GM12878 (cell line): ENCODE data around the gene ITGA5. TPM values are rescaled to one million over a fixed set of nuclear protein-coding genes. Genes with fewer than 3 reads are reported as not detected.

Experiments used
- ATAC-seq: fragments of 200-7000 bp; cut with Tn5 transposase; 3 replicates; pipeline ENCODE4 v1.9.1; 2020; ENCODE audit warnings: mild to moderate bottlenecking, moderate library complexity
- BruUV-seq: library from RNA; stranded (reverse); fragments of 400-500 nt; replicated peaks from 2 replicates; lab custom pipeline; 2021; lab: Mats Ljungman, UMichigan
- CTCF ChIA-PET: fragments of 300-600 bp; sonication (Branson Sonifier 250); formaldehyde crosslinking; extraction: SDS; loops from one replicate; lab custom pipeline; 2021; ENCODE audit warnings: inconsistent platforms; lab: Yijun Ruan, JAX
- POLR2A ChIA-PET: fragments of 350-600 bp; formaldehyde crosslinking; extraction: SDS; loops from one replicate; lab custom pipeline; 2021; ENCODE audit warnings: inconsistent platforms; lab: Charles Lee
- RAD21 ChIA-PET: fragments of 300-600 bp; sonication (Branson Sonifier 250); formaldehyde crosslinking; loops from one replicate; lab custom pipeline; 2023; ENCODE audit warnings: antibody characterized with exemption; ENCODE audit not compliant: unreplicated experiment; lab: Charles Lee
- SMC1A ChIA-PET: fragments of 300-600 bp; sonication (Branson Sonifier 250); formaldehyde crosslinking; loops from one replicate; lab custom pipeline; 2023; ENCODE audit not compliant: unreplicated experiment, uncharacterized antibody; lab: Charles Lee
- DNase-seq: peaks from one replicate; pipeline ENCODE4 v3.0.0-alpha.2; 2011; ENCODE audit warnings: low read depth, low spot score
- FAIRE-seq: peaks from 3 replicates; lab custom pipeline; 2011; peaks lifted over from hg19 to GRCh38; lab: Jason Lieb, UNC
- H2AFZ ChIP-seq: 2 replicates; pipeline ENCODE4 v1.6.0; 2011; ENCODE audit warnings: low read depth, low read length, control low read depth; ENCODE audit not compliant: control insufficient read depth
- H3K27ac ChIP-seq: 2 replicates; pipeline ENCODE4 v1.5.1; 2011; ENCODE audit warnings: control low read depth; ENCODE audit not compliant: control insufficient read depth, insufficient read depth
- H3K27me3 ChIP-seq, 2 experiments: replicated peaks in 1 of 2; 2 replicates each; pipeline versions ENCODE4 v1.6.0 to v1.6.1; 2011; ENCODE audit warnings: low read length in 1 of 2; ENCODE audit not compliant: control insufficient read depth in 2 of 2, insufficient read depth in 2 of 2
- H3K36me3 ChIP-seq, 2 experiments: 2 replicates each; pipeline ENCODE4 v1.5.1; 2011; ENCODE audit warnings: low read length in 1 of 2; ENCODE audit not compliant: control insufficient read depth in 2 of 2, insufficient read depth in 2 of 2
- H3K4me1 ChIP-seq: 2 replicates; pipeline ENCODE4 v1.6.1; 2011; ENCODE audit warnings: mild to moderate bottlenecking, low read length, moderate library complexity, mixed read lengths; ENCODE audit not compliant: control insufficient read depth, insufficient read depth
- H3K4me2 ChIP-seq: 2 replicates; pipeline ENCODE4 v1.6.0; 2011; ENCODE audit warnings: control low read depth; ENCODE audit not compliant: control insufficient read depth, insufficient read depth
- H3K4me3 ChIP-seq: fragments of 200-600 bp; sonication (generic); 2 replicates; pipeline ENCODE4 v1.5.1; 2016
- H3K79me2 ChIP-seq: 2 replicates; pipeline ENCODE4 v1.6.0; 2011; ENCODE audit warnings: low read length; ENCODE audit not compliant: control insufficient read depth, insufficient read depth
- H3K9ac ChIP-seq: 2 replicates; pipeline ENCODE4 v1.8.0; 2011; ENCODE audit warnings: low read length, control low read depth, mixed read lengths; ENCODE audit not compliant: control insufficient read depth, insufficient read depth
- H3K9me3 ChIP-seq: replicated peaks from 3 replicates; pipeline ENCODE4 v1.5.1; 2011; ENCODE audit warnings: mild to moderate bottlenecking, low read length; ENCODE audit not compliant: control insufficient read depth, insufficient read depth
- H4K20me1 ChIP-seq: 2 replicates; pipeline ENCODE4 v1.6.0; 2011; ENCODE audit not compliant: control insufficient read depth, insufficient read depth
- ATF3 ChIP-seq: IDR thresholded peaks from 2 replicates; pipeline ENCODE4 v1.6.1; 2011; ENCODE audit warnings: low read depth, mild to moderate bottlenecking, low read length, moderate library complexity, borderline replicate concordance; ENCODE audit errors: extremely low read depth
- BMI1 ChIP-seq: fragments of 450-650 bp; IDR thresholded peaks from 2 replicates; pipeline ENCODE4 v1.6.1; 2016; ENCODE audit warnings: mild to moderate bottlenecking, moderate library complexity, borderline replicate concordance
- CBX5 ChIP-seq: sonication (generic); IDR thresholded peaks from 2 replicates; pipeline ENCODE4 v1.6.1; 2016; ENCODE audit warnings: low read depth, moderate library complexity, mild to moderate bottlenecking, inconsistent platforms
- CHD1 ChIP-seq: IDR thresholded peaks from 2 replicates; pipeline ENCODE4 v1.6.1; 2012; ENCODE audit warnings: low read depth, low read length, improper control_type of control experiment
- CTCF ChIP-seq, 3 experiments: IDR thresholded peaks in 2 of 3; conservative IDR thresholded peaks in 1 of 3; 2 replicates each; pipeline ENCODE4 v1.5.1; 2011; ENCODE audit warnings: low read depth in 3 of 3, low read length in 3 of 3, mild to moderate bottlenecking in 3 of 3, control low read depth in 2 of 3, moderate library complexity in 2 of 3, inconsistent platforms in 1 of 3, mixed read lengths in 1 of 3; ENCODE audit not compliant: control insufficient read depth in 2 of 3, insufficient read depth in 1 of 3; ENCODE audit errors: extremely low read depth in 1 of 3
- IKZF1 ChIP-seq: fragments of 450-650 bp; conservative IDR thresholded peaks from 2 replicates; pipeline ENCODE4 v1.6.1; 2017; ENCODE audit warnings: antibody characterized with exemption, mild to moderate bottlenecking
- MYB ChIP-seq: fragments of 150-350 bp; IDR thresholded peaks from 2 replicates; pipeline ENCODE4 v1.6.1; 2014; ENCODE audit warnings: mild to moderate bottlenecking, low read depth, low read length, borderline replicate concordance
- PAX5 ChIP-seq: IDR thresholded peaks from 2 replicates; pipeline ENCODE4 v1.6.1; 2011; ENCODE audit warnings: low read depth, low read length, borderline replicate concordance
- RFX5 ChIP-seq: IDR thresholded peaks from 2 replicates; pipeline ENCODE4 v1.6.1; 2011; ENCODE audit warnings: low read depth, low read length, improper control_type of control experiment
- WGBS: methylation state at CpG from one replicate; pipeline ENCODE4 v1.1.6; 2016; ENCODE audit warnings: low lambda C conversion rate; ENCODE audit not compliant: insufficient replicate concordance, insufficient coverage; ENCODE audit errors: missing lambda C conversion rate; 5-methylcytosine and 5-hydroxymethylcytosine counted together
- in situ Hi-C: fragments of 300-500 bp; cut with MboI; formaldehyde crosslinking; loops from 9 replicates; pipeline ENCODE4 v1.14.3; 2018; ENCODE audit warnings: mixed read lengths
- intact Hi-C: fragments of 100-400 bp; cut with micrococcal nuclease; formaldehyde crosslinking; loops from one replicate; pipeline ENCODE4 v1.14.2; 2022; ENCODE audit not compliant: unreplicated experiment
- polyA plus RNA-seq, 11 experiments: library from polyadenylated mRNA; depleted of rRNA in 4 of 11; unstranded in 6 of 11; stranded (reverse) in 5 of 11; fragments of >200 nt; fragmentation: Nextera tagmentation in 4 of 11; fragmentation: Illumina TruSeq in 1 of 11; extraction: Ambion mirVana in 4 of 11; extraction: Trizol in 1 of 11; gene quantifications; 1 replicate in 1 of 11; 2 replicates in 10 of 11; pipeline versions ENCODE4 v1.2.1 to v1.2.3, GENCODE V29; 2011 to 2016; ENCODE audit warnings: inconsistent platforms in 2 of 11, missing spikeins in 2 of 11, low read depth in 1 of 11
- total RNA-seq, 4 experiments: library from RNA; depleted of rRNA in 3 of 4; stranded (reverse); fragments of >200 nt in 3 of 4; fragmentation: Illumina TruSeq in 1 of 4; extraction: Trizol in 1 of 4; gene quantifications; 2 replicates each; pipeline versions ENCODE4 v1.2.1 to v1.2.3, GENCODE V29; 2013 to 2021

ITGA5 gene
- total and polyA plus RNA-seq, 10 of the 15 experiments (the other 5 are each of a cell fraction or from before 2014, with no cell fraction given), result 0.15 to 22.5 (median 0.61) TPM

GRCh38 chr12:54389607-54390175 is 29.4 kb downstream of the ITGA5 start:
- H3K4me2 ChIP-seq, result peak overlapping the region; percentile 8; the same call in 1 of the 2 replicates
- no peak for TF ChIP-seq CBX5
- no peak for TF ChIP-seq PAX5
- no peak for TF ChIP-seq MYB
- TF ChIP-seq RFX5, result no peak
- no peak for TF ChIP-seq BMI1
- no peak for TF ChIP-seq IKZF1
- TF ChIP-seq ATF3, result no peak
- TF ChIP-seq CHD1, result no peak
- TF ChIP-seq CTCF (IDR thresholded peaks at IDR 0.05 in 2 of 3, conservative IDR thresholded peaks at IDR 0.05 in 1 of 3; ENCODE audit: control insufficient read depth in 2 of 3, extremely low read depth in 1 of 3, insufficient read depth in 1 of 3, low read depth in 3 of 3, low read length in 3 of 3), result no peak
- TF ChIP-seq, all 136 proteins: peak for 0
- DNase-seq (no peak), ATAC-seq (no peak), FAIRE-seq (no peak)
- POLR2A ChIA-PET, result no interaction called here
- WGBS, result 78% methylated on average over 5 of the region's 5 CpGs
- SMC1A ChIA-PET, result no interaction called here
- RAD21 ChIA-PET, result no interaction called here
- H4K20me1 ChIP-seq, result no peaks in the 10 kb centered on the region
- BruUV-seq, result TSS peak; percentile 50
- intact Hi-C loops, result no loop called here
- in situ Hi-C loops, result no loop called here
- CTCF ChIA-PET, result interaction anchor here (0.8 kb wide), 1 partner anchor 49 kb away, joined by 4 read pairs; no protein-coding TSS in a partner anchor
- no peaks in the 10 kb centered on the region for H3K36me3 ChIP-seq
- H3K9ac ChIP-seq, result no peak overlapping the region; the same call in 1 of the 2 replicates
- peaks cover 9% of the 10 kb centered on the region for H3K4me1 ChIP-seq
- H3K4me3 ChIP-seq, result no peak overlapping the region
- H3K79me2 ChIP-seq, result no peaks in the 10 kb centered on the region
- H3K27ac ChIP-seq, result no peak overlapping the region
- H3K27me3 ChIP-seq, result no peaks in the 10 kb centered on the region
- no peaks in the 10 kb centered on the region for H3K9me3 ChIP-seq
- H2AFZ ChIP-seq, result no peak overlapping the region
